Endothelial cell of umbilical vein (primary cell): ENCODE results near the gene ADAM19. TPM values are rescaled to one million over a fixed set of nuclear protein-coding genes. Genes with fewer than 3 reads are reported as not detected.

Experiments
- BruUV-seq: library from RNA; stranded (reverse); fragments of 400-500 nt; replicated peaks from 2 replicates; lab custom pipeline; 2021; lab: Mats Ljungman, UMichigan
- CTCF ChIA-PET: fragments of 300-600, 350-600 bp; sonication (Branson Sonifier 250); formaldehyde crosslinking; loops from one replicate; lab custom pipeline; 2021; ENCODE audit warnings: antibody characterized with exemption, inconsistent platforms; lab: Charles Lee
- POLR2A ChIA-PET: fragments of 300-600, 350-600 bp; sonication (Branson Sonifier 250); formaldehyde crosslinking; loops from one replicate; lab custom pipeline; 2021; ENCODE audit warnings: antibody characterized with exemption, inconsistent platforms; lab: Charles Lee
- DNase-seq: peaks from one replicate; pipeline ENCODE4 v3.0.0-alpha.2; 2011; ENCODE audit warnings: low read depth, low spot score
- FAIRE-seq: peaks from 2 replicates; lab custom pipeline; 2011; peaks lifted over from hg19 to GRCh38; lab: Jason Lieb, UNC
- H2AFZ ChIP-seq: 2 replicates; pipeline ENCODE4 v1.6.0; 2012; ENCODE audit warnings: low read depth, low read length, control low read depth, inconsistent platforms
- H3K27ac ChIP-seq: 2 replicates; pipeline ENCODE4 v1.5.1; 2011; ENCODE audit warnings: low read depth, mild to moderate bottlenecking, control low read depth, low read length, moderate library complexity; ENCODE audit not compliant: insufficient read depth
- H3K27me3 ChIP-seq, 2 experiments: 2 replicates each; pipeline versions ENCODE4 v1.6.0 to v1.6.1; 2011; ENCODE audit warnings: low read length in 2 of 2, mixed read lengths in 1 of 2; ENCODE audit not compliant: control insufficient read depth in 2 of 2, insufficient read depth in 2 of 2
- H3K36me3 ChIP-seq, 2 experiments: 2 replicates in 1 of 2; 3 replicates in 1 of 2; pipeline ENCODE4 v1.5.1; 2011; ENCODE audit warnings: low read length in 2 of 2, mild to moderate bottlenecking in 1 of 2, moderate library complexity in 1 of 2; ENCODE audit not compliant: control insufficient read depth in 2 of 2, insufficient read depth in 2 of 2; ENCODE audit errors: extremely low read depth in 1 of 2
- H3K4me1 ChIP-seq: 3 replicates; pipeline ENCODE4 v1.5.1; 2011; ENCODE audit warnings: mild to moderate bottlenecking, low read length; ENCODE audit not compliant: control insufficient read depth, insufficient read depth; ENCODE audit errors: extremely low read depth
- H3K4me2 ChIP-seq: 2 replicates; pipeline ENCODE4 v1.6.1; 2011; ENCODE audit warnings: low read length, control low read depth, mixed read lengths; ENCODE audit not compliant: insufficient read depth
- H3K4me3 ChIP-seq, 3 experiments: fragments of 200-600 bp in 1 of 3; sonication (generic), shearing (Covaris generic) in 1 of 3; replicated peaks in 1 of 3; 2 replicates each; pipeline ENCODE4 v1.5.1; 2011 to 2016; ENCODE audit warnings: control low read depth in 3 of 3, low read length in 3 of 3, mild to moderate bottlenecking in 2 of 3, inconsistent platforms in 1 of 3, low read depth in 1 of 3, moderate library complexity in 1 of 3; ENCODE audit not compliant: insufficient read depth in 1 of 3
- H3K79me2 ChIP-seq: 2 replicates; pipeline ENCODE4 v1.6.0; 2012; ENCODE audit warnings: low read length, inconsistent platforms; ENCODE audit not compliant: control insufficient read depth, insufficient read depth
- H3K9ac ChIP-seq: replicated peaks from 2 replicates; pipeline ENCODE3; 2011; ENCODE audit warnings: low read length, control low read depth; ENCODE audit not compliant: insufficient read depth; ENCODE audit errors: extremely low read depth
- H3K9me1 ChIP-seq: replicated peaks from 3 replicates; pipeline ENCODE4 v1.6.0; 2011; ENCODE audit warnings: mild to moderate bottlenecking, low read length; ENCODE audit not compliant: control insufficient read depth, insufficient read depth; ENCODE audit errors: extremely low read depth
- H3K9me3 ChIP-seq: replicated peaks from 2 replicates; pipeline ENCODE4 v1.5.1; 2012; ENCODE audit warnings: low read length, inconsistent platforms; ENCODE audit not compliant: control insufficient read depth, insufficient read depth
- H4K20me1 ChIP-seq: replicated peaks from 2 replicates; pipeline ENCODE3; 2011; ENCODE audit warnings: mild to moderate bottlenecking, low read length; ENCODE audit not compliant: control insufficient read depth, insufficient read depth; ENCODE audit errors: extremely low read depth
- EZH2 ChIP-seq: IDR thresholded peaks from 2 replicates; pipeline ENCODE4 v1.6.1; 2012; ENCODE audit warnings: borderline replicate concordance, low read depth, mild to moderate bottlenecking, moderate library complexity, low read length, inconsistent platforms; ENCODE audit not compliant: severe bottlenecking
- FOS ChIP-seq: IDR thresholded peaks from 2 replicates; pipeline ENCODE4 v1.6.1; 2011; ENCODE audit warnings: mild to moderate bottlenecking, low read length, moderate library complexity, borderline replicate concordance; ENCODE audit not compliant: insufficient read depth
- JUN ChIP-seq: IDR thresholded peaks from 2 replicates; pipeline ENCODE4 v1.6.1; 2011; ENCODE audit warnings: borderline replicate concordance, low read depth; ENCODE audit not compliant: insufficient read length, insufficient read depth
- MYC ChIP-seq: IDR thresholded peaks from one replicate; pipeline ENCODE4 v1.6.1; 2011; ENCODE audit warnings: mild to moderate bottlenecking, low read depth, low read length
- POLR2A ChIP-seq: IDR thresholded peaks from 2 replicates; pipeline ENCODE4 v1.6.1; 2012; ENCODE audit warnings: low read depth, mild to moderate bottlenecking, control low read depth, low read length
- POLR2AphosphoS5 ChIP-seq: IDR thresholded peaks from 2 replicates; pipeline ENCODE4 v1.6.1; 2012; ENCODE audit warnings: low read depth, mild to moderate bottlenecking, control low read depth, low read length, moderate library complexity; ENCODE audit not compliant: insufficient read depth
- dilution Hi-C: fragments of 300-500 bp; cut with MboI; formaldehyde crosslinking; loops from one replicate; pipeline ENCODE4 v1.15.0; 2019; ENCODE audit warnings: low sequenced_read_pairs; ENCODE audit not compliant: extremely low pct_ligation_motif_present
- intact Hi-C: fragments of 100-400 bp; cut with micrococcal nuclease; formaldehyde crosslinking; loops from one replicate; pipeline ENCODE4 v1.10.0; 2022
- polyA plus RNA-seq, 4 experiments: library from polyadenylated mRNA; depleted of rRNA in 3 of 4; stranded (reverse) in 3 of 4; unstranded in 1 of 4; fragments of >200 nt; gene quantifications; 2 replicates each; pipeline versions ENCODE4 v1.2.1 to v1.2.3, GENCODE V29; 2011 to 2012; ENCODE audit warnings: missing spikeins in 1 of 4
- total RNA-seq: library from RNA; stranded (reverse); gene quantifications from 2 replicates; pipeline ENCODE4 v1.2.3, GENCODE V29; 2021
- TF ChIP-seq, protein P1 (sequence below), 2 donors: IDR thresholded peaks; 1 replicate in 1 of 2; 2 replicates in 1 of 2; pipeline ENCODE4 v1.5.1; 2011; ENCODE audit warnings: low read length in 2 of 2, mild to moderate bottlenecking in 2 of 2, moderate library complexity in 2 of 2, control low read depth in 1 of 2, inconsistent platforms in 1 of 2, low read depth in 1 of 2; ENCODE audit not compliant: insufficient read depth in 1 of 2; ENCODE audit errors: extremely low read depth in 1 of 2

Gene ADAM19
- total and polyA plus RNA-seq, 2 donors (not counting 3 experiments of a cell fraction or from before 2014, with no cell fraction given): 10.0 to 22.6 TPM

- H3K27me3 ChIP-seq: peaks cover 0 to 2% of the 10 kb centered on the region in 2 experiments
- CTCF ChIA-PET: interaction anchor here (1.0 to 6.1 kb wide), 5 partner anchors 11 to 237 kb away, joined by 3 to 44 read pairs (median 6); a partner anchor contains a TSS
- no peaks in the 10 kb centered on the region for H3K79me2 ChIP-seq
- no peaks in the 10 kb centered on the region for H4K20me1 ChIP-seq
- no peaks in the 10 kb centered on the region for H3K9me1 ChIP-seq
- H3K4me3 ChIP-seq: no peak overlapping the region
- TF ChIP-seq JUN: no peak
- no peak for TF ChIP-seq MYC
- TF ChIP-seq, protein P1, sequence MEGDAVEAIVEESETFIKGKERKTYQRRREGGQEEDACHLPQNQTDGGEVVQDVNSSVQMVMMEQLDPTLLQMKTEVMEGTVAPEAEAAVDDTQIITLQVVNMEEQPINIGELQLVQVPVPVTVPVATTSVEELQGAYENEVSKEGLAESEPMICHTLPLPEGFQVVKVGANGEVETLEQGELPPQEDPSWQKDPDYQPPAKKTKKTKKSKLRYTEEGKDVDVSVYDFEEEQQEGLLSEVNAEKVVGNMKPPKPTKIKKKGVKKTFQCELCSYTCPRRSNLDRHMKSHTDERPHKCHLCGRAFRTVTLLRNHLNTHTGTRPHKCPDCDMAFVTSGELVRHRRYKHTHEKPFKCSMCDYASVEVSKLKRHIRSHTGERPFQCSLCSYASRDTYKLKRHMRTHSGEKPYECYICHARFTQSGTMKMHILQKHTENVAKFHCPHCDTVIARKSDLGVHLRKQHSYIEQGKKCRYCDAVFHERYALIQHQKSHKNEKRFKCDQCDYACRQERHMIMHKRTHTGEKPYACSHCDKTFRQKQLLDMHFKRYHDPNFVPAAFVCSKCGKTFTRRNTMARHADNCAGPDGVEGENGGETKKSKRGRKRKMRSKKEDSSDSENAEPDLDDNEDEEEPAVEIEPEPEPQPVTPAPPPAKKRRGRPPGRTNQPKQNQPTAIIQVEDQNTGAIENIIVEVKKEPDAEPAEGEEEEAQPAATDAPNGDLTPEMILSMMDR (IDR thresholded peaks at IDR 0.05; ENCODE audit: extremely low read depth in 1 of 2, insufficient read depth in 1 of 2, low read depth in 1 of 2, low read length in 2 of 2): no peak
- no peak for TF ChIP-seq EZH2
- no peak for TF ChIP-seq POLR2AphosphoS5
- TF ChIP-seq POLR2A: no peak
- TF ChIP-seq FOS: no peak
- no peak for DNase-seq
- POLR2A ChIA-PET: interaction anchor here (1.2 kb wide), 1 partner anchor 237 kb away, joined by 7 read pairs; no protein-coding TSS in a partner anchor
- dilution Hi-C loops: loop anchor here (25.0 kb wide), 1 partner anchor 144 kb away; a partner anchor contains a TSS
- no peak overlapping the region for H2AFZ ChIP-seq
- no peak overlapping the region for H3K27ac ChIP-seq
- intact Hi-C loops: no loop called here
- FAIRE-seq: no peak
- H3K9me3 ChIP-seq: no peaks in the 10 kb centered on the region
- H3K4me1 ChIP-seq: no peaks in the 10 kb centered on the region
- no peak overlapping the region for H3K9ac ChIP-seq
- H3K4me2 ChIP-seq: no peak overlapping the region
- H3K36me3 ChIP-seq: no peaks in the 10 kb centered on the region
- BruUV-seq: no TSS peak
Measured at GRCh38 chr5:157481265-157481664, 94.3 kb downstream of the ADAM19 start.
